Measurements from ENCODE around the gene ACP6.

ACP6 gene

GRCh38 chr1:147628441-147628840, 41.9 kb downstream of the ACP6 start:
- Histone ChIP-seq H3K4me3 (no peak overlapping the region), H3K27ac (no peak overlapping the region), H3K36me3 (ENCODE audit: insufficient read depth, low read length) (peaks cover 9% of the 10 kb centered on the region; the same call in 1 of the 2 replicates), H3K9ac (ENCODE audit: insufficient read length) (no peak overlapping the region), H3K9me3 (ENCODE audit: low read depth, low read length) (no peaks in the 10 kb centered on the region)
- DNase-seq (ENCODE audit: low read depth, low spot score), result no peak
- TF ChIP-seq FOXP2 (optimal IDR thresholded peaks at IDR 0.05; ENCODE audit: control extremely low read depth, extremely low read length, insufficient read depth), result no peak
- no peak for TF ChIP-seq POLR2AphosphoS5 (IDR thresholded peaks at IDR 0.05; ENCODE audit: borderline replicate concordance, low read depth, low read length)
- no peak for TF ChIP-seq EZH2 (IDR thresholded peaks at IDR 0.05)

GRCh38 chr1:147627435-147628110, 42.8 kb downstream of the ACP6 start:
- Histone ChIP-seq H3K9ac (ENCODE audit: insufficient read length) (no peak overlapping the region), H3K27ac (no peak overlapping the region), H3K36me3 (ENCODE audit: insufficient read depth, low read length) (peaks cover 9% of the 10 kb centered on the region; the same call in 1 of the 2 replicates), H3K9me3 (ENCODE audit: low read depth, low read length) (no peaks in the 10 kb centered on the region), H3K4me3 (no peak overlapping the region)
- no peak for DNase-seq (ENCODE audit: low read depth, low spot score)
- no peak for TF ChIP-seq EZH2 (IDR thresholded peaks at IDR 0.05)
- TF ChIP-seq POLR2AphosphoS5 (IDR thresholded peaks at IDR 0.05; ENCODE audit: borderline replicate concordance, low read depth, low read length), result no peak
- TF ChIP-seq FOXP2 (optimal IDR thresholded peaks at IDR 0.05; ENCODE audit: control extremely low read depth, extremely low read length, insufficient read depth), result no peak

- Histone ChIP-seq H3K27ac (no peak overlapping the region), H3K9ac (ENCODE audit: insufficient read length) (no peak overlapping the region), H3K36me3 (ENCODE audit: insufficient read depth, low read length) (peaks cover 14% of the 10 kb centered on the region; the same call in 1 of the 2 replicates), H3K4me3 (no peak overlapping the region), H3K9me3 (ENCODE audit: low read depth, low read length) (no peaks in the 10 kb centered on the region)
- DNase-seq (ENCODE audit: low read depth, low spot score), result no peak
- TF ChIP-seq FOXP2 (optimal IDR thresholded peaks at IDR 0.05; ENCODE audit: control extremely low read depth, extremely low read length, insufficient read depth), result no peak
- no peak for TF ChIP-seq POLR2AphosphoS5 (IDR thresholded peaks at IDR 0.05; ENCODE audit: borderline replicate concordance, low read depth, low read length)
- no peak for TF ChIP-seq EZH2 (IDR thresholded peaks at IDR 0.05)
Measured at GRCh38 chr1:147626739-147627138, 43.6 kb downstream of the ACP6 start.

GRCh38 chr1:147626291-147626690, 44.0 kb downstream of the ACP6 start:
- no peak overlapping the region for H3K27ac ChIP-seq
- H3K36me3 ChIP-seq (ENCODE audit: insufficient read depth, low read length), result peaks cover 18% of the 10 kb centered on the region; the same call in 1 of the 2 replicates
- TF ChIP-seq POLR2AphosphoS5 (IDR thresholded peaks at IDR 0.05; ENCODE audit: borderline replicate concordance, low read depth, low read length) (no peak), EZH2 (IDR thresholded peaks at IDR 0.05) (no peak), FOXP2 (optimal IDR thresholded peaks at IDR 0.05; ENCODE audit: control extremely low read depth, extremely low read length, insufficient read depth) (no peak)
- no peak overlapping the region for H3K9ac ChIP-seq (ENCODE audit: insufficient read length)
- no peak for DNase-seq (ENCODE audit: low read depth, low spot score)
- H3K4me3 ChIP-seq, result no peak overlapping the region
- H3K9me3 ChIP-seq (ENCODE audit: low read depth, low read length), result no peaks in the 10 kb centered on the region

- Histone ChIP-seq H3K27ac (no peak overlapping the region), H3K9ac (ENCODE audit: insufficient read length) (no peak overlapping the region), H3K9me3 (ENCODE audit: low read depth, low read length) (no peaks in the 10 kb centered on the region), H3K36me3 (ENCODE audit: insufficient read depth, low read length) (peaks cover 25% of the 10 kb centered on the region; the same call in 1 of the 2 replicates), H3K4me3 (no peak overlapping the region)
- DNase-seq (ENCODE audit: low read depth, low spot score), result no peak
- TF ChIP-seq POLR2AphosphoS5 (IDR thresholded peaks at IDR 0.05; ENCODE audit: borderline replicate concordance, low read depth, low read length), result no peak
- TF ChIP-seq EZH2 (IDR thresholded peaks at IDR 0.05), result no peak
- TF ChIP-seq FOXP2 (optimal IDR thresholded peaks at IDR 0.05; ENCODE audit: control extremely low read depth, extremely low read length, insufficient read depth), result no peak
Measured at GRCh38 chr1:147625362-147625995, 44.8 kb downstream of the ACP6 start.

GRCh38 chr1:147624529-147624928, 45.8 kb downstream of the ACP6 start:
- Histone ChIP-seq H3K27ac (no peak overlapping the region), H3K9me3 (ENCODE audit: low read depth, low read length) (no peaks in the 10 kb centered on the region), H3K9ac (ENCODE audit: insufficient read length) (no peak overlapping the region), H3K4me3 (no peak overlapping the region), H3K36me3 (ENCODE audit: insufficient read depth, low read length) (peaks cover 35% of the 10 kb centered on the region)
- no peak for TF ChIP-seq POLR2AphosphoS5 (IDR thresholded peaks at IDR 0.05; ENCODE audit: borderline replicate concordance, low read depth, low read length)
- TF ChIP-seq EZH2 (IDR thresholded peaks at IDR 0.05), result no peak
- TF ChIP-seq FOXP2 (optimal IDR thresholded peaks at IDR 0.05; ENCODE audit: control extremely low read depth, extremely low read length, insufficient read depth), result no peak
- DNase-seq (ENCODE audit: low read depth, low spot score), result no peak

GRCh38 chr1:147624011-147624410, 46.3 kb downstream of the ACP6 start:
- TF ChIP-seq POLR2AphosphoS5 (IDR thresholded peaks at IDR 0.05; ENCODE audit: borderline replicate concordance, low read depth, low read length) (no peak), EZH2 (IDR thresholded peaks at IDR 0.05) (no peak), FOXP2 (optimal IDR thresholded peaks at IDR 0.05; ENCODE audit: control extremely low read depth, extremely low read length, insufficient read depth) (no peak)
- Histone ChIP-seq H3K9me3 (ENCODE audit: low read depth, low read length) (no peaks in the 10 kb centered on the region), H3K27ac (no peak overlapping the region)

GRCh38 chr1:147622731-147623130, 47.6 kb downstream of the ACP6 start:
- H3K27ac ChIP-seq, result no peak overlapping the region
- no peak overlapping the region for H3K4me3 ChIP-seq
- H3K9ac ChIP-seq (ENCODE audit: insufficient read length), result no peak overlapping the region
- no peak for DNase-seq (ENCODE audit: low read depth, low spot score)
- H3K9me3 ChIP-seq (ENCODE audit: low read depth, low read length), result no peaks in the 10 kb centered on the region
- H3K36me3 ChIP-seq (ENCODE audit: insufficient read depth, low read length), result peaks cover 53% of the 10 kb centered on the region
- TF ChIP-seq EZH2 (IDR thresholded peaks at IDR 0.05) (no peak), FOXP2 (optimal IDR thresholded peaks at IDR 0.05; ENCODE audit: control extremely low read depth, extremely low read length, insufficient read depth) (no peak), POLR2AphosphoS5 (IDR thresholded peaks at IDR 0.05; ENCODE audit: borderline replicate concordance, low read depth, low read length) (no peak)

More at GRCh38 chr1:147624011-147624410, 46.3 kb downstream of the ACP6 start:
- no peak overlapping the region for H3K9ac ChIP-seq (ENCODE audit: insufficient read length)
- no peak overlapping the region for H3K4me3 ChIP-seq
- peaks cover 40% of the 10 kb centered on the region for H3K36me3 ChIP-seq (ENCODE audit: insufficient read depth, low read length)
- DNase-seq (ENCODE audit: low read depth, low spot score), result no peak
